Liver (tissue), 9 donors: Measurements from ENCODE around the gene KIRREL3. TPM values are rescaled to one million over a fixed set of nuclear protein-coding genes. Genes with fewer than 3 reads are reported as not detected.

Source experiments
- DNase-seq: peaks from one replicate; pipeline ENCODE4 v3.0.0-alpha.2; 2017; ENCODE audit warnings: low spot score
- H3K27ac ChIP-seq, 2 donors: one replicate each; pipeline ENCODE4 v1.7.0; 2013; ENCODE audit warnings: inconsistent platforms in 2 of 2, low read length in 2 of 2, control low read depth in 1 of 2, low read depth in 1 of 2, mild to moderate bottlenecking in 1 of 2
- H3K27me3 ChIP-seq, 4 donors: one replicate each; pipeline versions ENCODE4 v1.6.1 to v1.7.0; 2013; ENCODE audit warnings: low read length in 3 of 4, inconsistent platforms in 1 of 4, mild to moderate bottlenecking in 1 of 4, moderate library complexity in 1 of 4; ENCODE audit not compliant: control insufficient read depth in 4 of 4, insufficient read depth in 4 of 4
- H3K36me3 ChIP-seq, 4 donors: one replicate each; pipeline versions ENCODE4 v1.6.1 to v1.7.0; 2013; ENCODE audit warnings: low read length in 3 of 4, mild to moderate bottlenecking in 3 of 4, low read depth in 1 of 4, moderate library complexity in 1 of 4; ENCODE audit not compliant: control insufficient read depth in 4 of 4, insufficient read depth in 3 of 4
- H3K4me1 ChIP-seq, 4 donors: one replicate each; pipeline versions ENCODE4 v1.6.1 to v1.7.0; 2013; ENCODE audit warnings: low read length in 3 of 4, mild to moderate bottlenecking in 3 of 4, moderate library complexity in 1 of 4; ENCODE audit not compliant: control insufficient read depth in 4 of 4, insufficient read depth in 4 of 4
- H3K4me3 ChIP-seq, 3 donors: one replicate each; pipeline versions ENCODE4 v1.6.1 to v1.7.0; 2013; ENCODE audit warnings: low read length in 3 of 3, control low read depth in 1 of 3, low read depth in 1 of 3, mild to moderate bottlenecking in 1 of 3
- H3K9ac ChIP-seq, 2 donors: one replicate each; pipeline ENCODE4 v1.7.0; 2013; ENCODE audit warnings: low read length in 2 of 2, mild to moderate bottlenecking in 2 of 2, moderate library complexity in 2 of 2, control low read depth in 1 of 2, low read depth in 1 of 2
- H3K9me3 ChIP-seq, 4 donors: one replicate each; pipeline versions ENCODE4 v1.6.1 to v1.7.0; 2013; ENCODE audit warnings: low read length in 3 of 4; ENCODE audit not compliant: control insufficient read depth in 4 of 4
- ATF3 ChIP-seq: IDR thresholded peaks from 2 replicates; pipeline ENCODE4 v1.6.1; 2016; ENCODE audit warnings: antibody characterized with exemption
- CTCF ChIP-seq: fragments of 150-350 bp; IDR thresholded peaks from 2 replicates; pipeline ENCODE4 v1.5.1; 2017; ENCODE audit warnings: improper control_type of control experiment, low read depth, low read length; ENCODE audit not compliant: missing input control
- GABPA ChIP-seq, 2 donors: IDR thresholded peaks in 1 of 2; conservative IDR thresholded peaks in 1 of 2; 2 replicates each; pipeline ENCODE4 v1.6.1; 2016; ENCODE audit warnings: antibody characterized with exemption in 2 of 2, mild to moderate bottlenecking in 1 of 2, moderate library complexity in 1 of 2
- HNF4A ChIP-seq, 2 donors: conservative IDR thresholded peaks; 2 replicates each; pipeline ENCODE4 v1.6.1; 2016; ENCODE audit warnings: antibody characterized with exemption in 2 of 2, mild to moderate bottlenecking in 2 of 2
- HNF4G ChIP-seq: IDR thresholded peaks from 2 replicates; pipeline ENCODE4 v1.6.1; 2016; ENCODE audit warnings: antibody characterized with exemption
- JUND ChIP-seq, 2 donors: IDR thresholded peaks; 2 replicates each; pipeline ENCODE4 v1.6.1; 2016; ENCODE audit warnings: antibody characterized with exemption in 2 of 2
- RAD21 ChIP-seq, 2 donors: IDR thresholded peaks; 2 replicates each; pipeline ENCODE4 v1.6.1; 2016; ENCODE audit warnings: antibody characterized with exemption in 2 of 2, mild to moderate bottlenecking in 2 of 2
- REST ChIP-seq: IDR thresholded peaks from 2 replicates; pipeline ENCODE4 v1.6.1; 2016; ENCODE audit warnings: antibody characterized with exemption, mild to moderate bottlenecking
- TAF1 ChIP-seq: conservative IDR thresholded peaks from 2 replicates; pipeline ENCODE4 v1.6.1; 2016; ENCODE audit warnings: antibody characterized with exemption, mild to moderate bottlenecking
- YY1 ChIP-seq: IDR thresholded peaks from 2 replicates; pipeline ENCODE4 v1.6.1; 2016; ENCODE audit warnings: antibody characterized with exemption, mild to moderate bottlenecking
- WGBS: extraction: QIAGEN DNeasy Blood & Tissue Kit; methylation state at CpG from one replicate; pipeline ENCODE4 v1.1.7; 2013; 5-methylcytosine and 5-hydroxymethylcytosine counted together
- polyA plus RNA-seq, 2 donors: library from polyadenylated mRNA; stranded (reverse) in 1 of 2; unstranded in 1 of 2; fragments of 200-250 nt in 1 of 2; fragments of >200 nt in 1 of 2; fragmentation: Nextera tagmentation in 1 of 2; extraction: Ambion mirVana in 1 of 2; gene quantifications; one replicate each; pipeline versions ENCODE4 v1.2.1 to v1.2.3, GENCODE V29; 2013 to 2015
- total RNA-seq, 2 donors: library from RNA; depleted of rRNA; stranded (reverse); fragments of >200 nt; gene quantifications; one replicate each; pipeline ENCODE4 v1.2.3, GENCODE V29; 2014
- donor health status: healthy.
- donor health status: healthy.
- donor health status: healthy.
- donor health status: healthy.
- donor health status: healthy.

The KIRREL3 gene
- total and polyA plus RNA-seq, 4 donors, result 0.03 to 0.29 (median 0.08) TPM; not detected in 1

DNA sequence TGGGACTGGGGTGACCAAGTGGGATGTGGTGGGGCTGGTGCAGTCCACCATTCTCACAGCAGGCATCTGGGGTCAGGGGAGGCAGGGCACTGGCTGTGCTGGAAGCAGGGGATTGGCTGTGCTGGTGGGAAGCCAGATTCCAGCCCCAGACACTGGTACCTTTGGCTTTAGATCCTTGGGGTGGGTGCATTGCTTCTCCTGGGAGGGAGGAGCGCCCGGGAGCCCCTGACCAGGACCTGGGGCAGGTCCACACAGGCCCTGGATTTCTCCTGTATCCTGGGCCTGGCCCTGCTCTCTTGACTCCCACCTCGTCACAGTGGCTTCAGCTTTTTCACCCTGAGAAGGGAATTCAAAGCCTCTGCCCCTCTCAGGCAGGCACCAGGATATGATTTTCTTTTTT is 606.5 kb downstream of the KIRREL3 start:
- no peaks in the 10 kb centered on the region for H3K9me3 ChIP-seq
- no peaks in the 10 kb centered on the region for H3K27me3 ChIP-seq
- H3K9ac ChIP-seq, result no peak overlapping the region
- WGBS, result 96% methylated on average over 3 of the region's 3 CpGs
- TF ChIP-seq HNF4G (no peak), JUND (IDR thresholded peaks at IDR 0.05) (no peak), REST (no peak), RAD21 (IDR thresholded peaks at IDR 0.05) (no peak)
- no peak for DNase-seq
- H3K36me3 ChIP-seq, result no peaks in the 10 kb centered on the region
- no peak overlapping the region for H3K27ac ChIP-seq
- H3K4me3 ChIP-seq, result no peak overlapping the region
- peaks cover 0 to 4% (median 0%) of the 10 kb centered on the region in 4 donors for H3K4me1 ChIP-seq

- H3K4me3 ChIP-seq, result no peak overlapping the region
- no peaks in the 10 kb centered on the region for H3K36me3 ChIP-seq
- H3K4me1 ChIP-seq, result peaks cover 0 to 4% (median 0%) of the 10 kb centered on the region in 4 donors
- no peaks in the 10 kb centered on the region for H3K9me3 ChIP-seq
- TF ChIP-seq YY1 (no peak), RAD21 (IDR thresholded peaks at IDR 0.05) (no peak), ATF3 (no peak), CTCF (no peak), HNF4A (conservative IDR thresholded peaks at IDR 0.05) (no peak), JUND (IDR thresholded peaks at IDR 0.05) (no peak), TAF1 (no peak), GABPA (IDR thresholded peaks at IDR 0.05 in 1 of 2, conservative IDR thresholded peaks at IDR 0.05 in 1 of 2) (no peak), REST (no peak), HNF4G (no peak)
- H3K9ac ChIP-seq, result no peak overlapping the region
- no peaks in the 10 kb centered on the region for H3K27me3 ChIP-seq
- no peak for DNase-seq
- 95% methylated on average over 5 of the region's 5 CpGs for WGBS
- no peak overlapping the region for H3K27ac ChIP-seq
These were observed 607.4 kb downstream of the KIRREL3 start for GRCh38 chr11:126393143-126393542.
